H1 (cell line): ENCODE measurements around the gene EVI2B. TPM values are rescaled to one million over a fixed set of nuclear protein-coding genes. Genes with fewer than 3 reads are reported as not detected.

Experiments
- CTCF ChIA-PET: fragments of 300-600 bp; sonication (Branson Sonifier 250); formaldehyde crosslinking; loops from one replicate; lab custom pipeline; 2021; ENCODE audit not compliant: partially characterized antibody; lab: Charles Lee
- POLR2A ChIA-PET: fragments of 300-600 bp; sonication (Branson Sonifier 250); formaldehyde crosslinking; loops from one replicate; lab custom pipeline; 2021; ENCODE audit warnings: inconsistent platforms; ENCODE audit not compliant: partially characterized antibody; lab: Charles Lee
- DNase-seq, 2 experiments: peaks; one replicate each; pipeline versions ENCODE4 v3.0.0 to v3.0.0-alpha.2; 2010 to 2022; ENCODE audit warnings: low spot score in 2 of 2, low read depth in 1 of 2, mixed read lengths in 1 of 2
- FAIRE-seq: peaks from 2 replicates; lab custom pipeline; 2011; peaks lifted over from hg19 to GRCh38; lab: Jason Lieb, UNC
- H2AFZ ChIP-seq: 2 replicates; pipeline ENCODE4 v1.8.1; 2012; ENCODE audit warnings: low read length, inconsistent platforms
- H2AK5ac ChIP-seq: 2 replicates; pipeline ENCODE4 v1.6.1; 2013; ENCODE audit warnings: low read depth, low read length
- H2BK120ac ChIP-seq: replicated peaks from 2 replicates; pipeline ENCODE3; 2013; ENCODE audit warnings: low read depth, low read length, inconsistent platforms
- H2BK12ac ChIP-seq: 2 replicates; pipeline ENCODE4 v1.6.1; 2013; ENCODE audit warnings: low read depth, low read length
- H2BK15ac ChIP-seq: 2 replicates; pipeline ENCODE4 v1.6.1; 2013; ENCODE audit warnings: low read length
- H2BK20ac ChIP-seq: 2 replicates; pipeline ENCODE4 v1.6.1; 2013; ENCODE audit warnings: low read length
- H2BK5ac ChIP-seq: 2 replicates; pipeline ENCODE4 v1.6.1; 2013; ENCODE audit warnings: low read depth, low read length
- H3K14ac ChIP-seq: 2 replicates; pipeline ENCODE4 v1.6.1; 2013; ENCODE audit warnings: inconsistent platforms; ENCODE audit not compliant: insufficient read length
- H3K18ac ChIP-seq: 2 replicates; pipeline ENCODE4 v1.6.1; 2013; ENCODE audit warnings: low read length; ENCODE audit errors: extremely low read depth
- H3K23ac ChIP-seq: 2 replicates; pipeline ENCODE4 v1.6.1; 2013; ENCODE audit warnings: inconsistent platforms; ENCODE audit not compliant: insufficient read length
- H3K23me2 ChIP-seq: 2 replicates; pipeline ENCODE4 v1.6.1; 2013; ENCODE audit warnings: low read depth, low read length
- H3K27ac ChIP-seq: 2 replicates; pipeline ENCODE4 v1.6.1; 2011; ENCODE audit warnings: low read depth, low read length, inconsistent platforms
- H3K27me3 ChIP-seq, 4 experiments: replicated peaks in 1 of 4; 1 replicate in 1 of 4; 2 replicates in 3 of 4; pipeline versions ENCODE4 v1.6.1 to v1.8.1; 2011 to 2013; ENCODE audit warnings: low read length in 3 of 4, mild to moderate bottlenecking in 3 of 4, inconsistent platforms in 2 of 4, mixed read lengths in 2 of 4, moderate library complexity in 1 of 4; ENCODE audit not compliant: control insufficient read depth in 3 of 4, insufficient read depth in 3 of 4; ENCODE audit errors: extremely low read depth in 1 of 4
- H3K36me3 ChIP-seq, 4 experiments: 2 replicates each; pipeline versions ENCODE4 v1.6.1 to v1.8.1; 2011 to 2013; ENCODE audit warnings: mild to moderate bottlenecking in 4 of 4, low read length in 3 of 4, moderate library complexity in 2 of 4, control low read depth in 1 of 4, inconsistent platforms in 1 of 4; ENCODE audit not compliant: insufficient read depth in 4 of 4, control insufficient read depth in 2 of 4
- H3K4ac ChIP-seq: replicated peaks from 2 replicates; pipeline ENCODE3; 2013; ENCODE audit warnings: low read length, low read depth, mixed read lengths, inconsistent platforms; ENCODE audit not compliant: insufficient read length
- H3K4me1 ChIP-seq, 4 experiments: replicated peaks in 1 of 4; 1 replicate in 1 of 4; 2 replicates in 3 of 4; pipeline versions ENCODE4 v1.6.1 to v1.8.1; 2011 to 2013; ENCODE audit warnings: low read length in 3 of 4, inconsistent platforms in 2 of 4, mixed read lengths in 1 of 4; ENCODE audit not compliant: insufficient read depth in 4 of 4, control insufficient read depth in 3 of 4
- H3K4me2 ChIP-seq, 2 experiments: 2 replicates each; pipeline versions ENCODE4 v1.6.1 to v1.8.1; 2011 to 2013; ENCODE audit warnings: low read depth in 2 of 2, low read length in 2 of 2, control low read depth in 1 of 2, inconsistent platforms in 1 of 2, mild to moderate bottlenecking in 1 of 2; ENCODE audit not compliant: insufficient read depth in 1 of 2
- H3K4me3 ChIP-seq, 4 experiments: fragments of 200-600, 300-600 bp in 1 of 4; sonication (generic), shearing (Covaris generic), sonication (Bioruptor Twin) in 1 of 4; 2 replicates each; pipeline versions ENCODE4 v1.5.1 to v1.8.1; 2011 to 2016; ENCODE audit warnings: low read length in 4 of 4, low read depth in 3 of 4, control low read depth in 2 of 4, inconsistent platforms in 2 of 4, mild to moderate bottlenecking in 2 of 4, mixed read lengths in 1 of 4, moderate library complexity in 1 of 4; ENCODE audit not compliant: insufficient read depth in 2 of 4; ENCODE audit errors: extremely low read depth in 1 of 4
- H3K56ac ChIP-seq: replicated peaks from 2 replicates; pipeline ENCODE3; 2013; ENCODE audit warnings: low read depth, mild to moderate bottlenecking, mixed read lengths, low read length, inconsistent platforms; ENCODE audit not compliant: insufficient read length
- H3K79me1 ChIP-seq: 2 replicates; pipeline ENCODE4 v1.6.1; 2013; ENCODE audit warnings: low read depth, low read length, control low read depth
- H3K79me2 ChIP-seq, 2 experiments: 2 replicates each; pipeline versions ENCODE4 v1.6.1 to v1.8.1; 2012 to 2013; ENCODE audit warnings: low read length in 2 of 2, mild to moderate bottlenecking in 2 of 2, inconsistent platforms in 1 of 2; ENCODE audit not compliant: insufficient read depth in 2 of 2, control insufficient read depth in 1 of 2
- H3K9ac ChIP-seq, 4 experiments: replicated peaks in 1 of 4; 1 replicate in 1 of 4; 2 replicates in 3 of 4; pipeline versions ENCODE4 v1.6.1 to v1.8.1; 2011 to 2013; ENCODE audit warnings: low read depth in 3 of 4, low read length in 3 of 4, control low read depth in 2 of 4, mild to moderate bottlenecking in 2 of 4, moderate library complexity in 2 of 4, inconsistent platforms in 1 of 4; ENCODE audit errors: extremely low read depth in 1 of 4
- H3K9me3 ChIP-seq, 2 experiments: 2 replicates each; pipeline versions ENCODE4 v1.6.1 to v1.8.1; 2012 to 2013; ENCODE audit warnings: mild to moderate bottlenecking in 2 of 2, moderate library complexity in 2 of 2, control low read depth in 1 of 2, inconsistent platforms in 1 of 2, low read depth in 1 of 2, low read length in 1 of 2, mixed read lengths in 1 of 2; ENCODE audit not compliant: insufficient read depth in 2 of 2
- H4K20me1 ChIP-seq, 2 experiments: replicated peaks in 1 of 2; 2 replicates each; pipeline versions ENCODE3 to v1.8.1; 2011 to 2013; ENCODE audit warnings: inconsistent platforms in 2 of 2, low read length in 2 of 2, mild to moderate bottlenecking in 1 of 2; ENCODE audit not compliant: insufficient read depth in 2 of 2, control insufficient read depth in 1 of 2
- H4K5ac ChIP-seq: 2 replicates; pipeline ENCODE4 v1.6.1; 2013; ENCODE audit warnings: low read length, low read depth, mixed read lengths, inconsistent platforms; ENCODE audit not compliant: insufficient read length
- H4K8ac ChIP-seq: 2 replicates; pipeline ENCODE4 v1.8.0; 2013; ENCODE audit warnings: mild to moderate bottlenecking, moderate library complexity, low read length, inconsistent platforms; ENCODE audit not compliant: insufficient read depth; ENCODE audit errors: extremely low read depth
- H4K91ac ChIP-seq: replicated peaks from 2 replicates; pipeline ENCODE3; 2013; ENCODE audit warnings: low read length, mixed read lengths, inconsistent platforms; ENCODE audit not compliant: insufficient read length
- BACH1 ChIP-seq: IDR thresholded peaks from 2 replicates; pipeline ENCODE4 v1.6.1; 2012; ENCODE audit warnings: low read length, improper control_type of control experiment
- CTBP2 ChIP-seq: IDR thresholded peaks from 2 replicates; pipeline ENCODE4 v1.7.0; 2011; ENCODE audit warnings: borderline replicate concordance, mild to moderate bottlenecking, moderate library complexity, mixed read lengths, low read length; ENCODE audit not compliant: insufficient read depth, insufficient read length
- HDAC2 ChIP-seq, 2 experiments: fragments of 300-600 bp in 1 of 2; sonication (generic) in 1 of 2; IDR thresholded peaks; 2 replicates each; pipeline ENCODE4 v1.6.1; 2011 to 2012; ENCODE audit warnings: low read depth in 2 of 2, low read length in 2 of 2, mild to moderate bottlenecking in 2 of 2, moderate library complexity in 2 of 2, borderline replicate concordance in 1 of 2, inconsistent platforms in 1 of 2
- JUND ChIP-seq: IDR thresholded peaks from 2 replicates; pipeline ENCODE4 v1.6.1; 2011; ENCODE audit warnings: mild to moderate bottlenecking, improper control_type of control experiment, low read length
- KDM4A ChIP-seq: IDR thresholded peaks from one replicate; pipeline ENCODE4 v1.7.1; 2012; ENCODE audit warnings: low read depth, mild to moderate bottlenecking, moderate library complexity, low read length, inconsistent platforms; ENCODE audit not compliant: severe bottlenecking
- SIN3A ChIP-seq, 2 experiments: IDR thresholded peaks in 1 of 2; conservative IDR thresholded peaks in 1 of 2; 2 replicates each; pipeline ENCODE4 v1.6.1; 2011 to 2012; ENCODE audit warnings: low read length in 2 of 2, improper control_type of control experiment in 1 of 2, low read depth in 1 of 2, mild to moderate bottlenecking in 1 of 2
- WGBS, 2 experiments: shearing (Covaris generic) in 1 of 2; methylation state at CpG; one replicate each; pipeline versions ENCODE4 v1.1.6 to v1.1.7; 2013 to 2015; ENCODE audit warnings: low lambda C conversion rate in 2 of 2, mixed read lengths in 2 of 2, inconsistent platforms in 1 of 2, low coverage in 1 of 2, missing lambda C conversion rate in 1 of 2; ENCODE audit not compliant: insufficient replicate concordance in 2 of 2, insufficient coverage in 1 of 2, insufficient read length in 1 of 2; ENCODE audit errors: extremely low coverage in 1 of 2, missing lambda C conversion rate in 1 of 2; 5-methylcytosine and 5-hydroxymethylcytosine counted together
- polyA plus RNA-seq, 7 experiments: library from polyadenylated mRNA; depleted of rRNA in 3 of 7; stranded (reverse) in 5 of 7; unstranded in 2 of 7; fragments of >200 nt in 5 of 7; fragments of 200-250 nt in 2 of 7; gene quantifications; 1 replicate in 5 of 7; 2 replicates in 1 of 7; 4 replicates in 1 of 7; pipeline versions ENCODE4 v1.2.1 to v1.2.3, GENCODE V29; 2011 to 2013; ENCODE audit warnings: missing spikeins in 2 of 7, mixed read lengths in 2 of 7
- total RNA-seq: library from RNA; stranded (reverse); fragmentation: NEBNext Ultra II Directional; extraction: Animal tissue kit (Norgen Biotek cat#: 25700); gene quantifications from 2 replicates; pipeline ENCODE4 v1.2.1, GENCODE V29; 2021
- TF ChIP-seq, protein P1 (sequence below): IDR thresholded peaks from 2 replicates; pipeline ENCODE4 v1.6.1; 2011; ENCODE audit warnings: low read length, improper control_type of control experiment

EVI2B gene
- total and polyA plus RNA-seq, 2 of the 8 experiments (the other 6 are each of a cell fraction or from before 2014, with no cell fraction given), result not detected

DNA sequence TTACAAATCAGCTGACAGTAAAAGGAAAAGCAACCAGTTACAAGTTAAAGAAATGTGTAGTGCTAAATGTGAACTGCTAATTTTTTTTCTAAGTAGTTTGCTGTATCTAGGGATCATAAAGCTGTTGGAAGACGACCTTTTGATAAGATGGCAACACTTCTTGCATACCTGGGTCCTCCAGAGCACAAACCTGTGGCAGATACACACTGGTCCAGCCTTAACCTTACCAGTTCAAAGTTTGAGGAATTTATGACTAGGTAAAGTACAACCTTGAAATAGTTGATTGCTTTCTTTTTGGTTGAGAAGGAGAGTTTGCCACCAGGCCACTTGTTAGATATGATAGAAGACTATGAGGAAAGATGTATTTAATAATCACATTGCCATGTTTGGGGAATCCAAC lies 52.3 kb downstream of the EVI2B start:
- Histone ChIP-seq H3K14ac (no peak overlapping the region), H3K4ac (no peak overlapping the region), H2AFZ (no peak overlapping the region), H4K20me1 (no peaks in the 10 kb centered on the region), H2BK20ac (no peak overlapping the region), H3K27me3 (no peaks in the 10 kb centered on the region), H3K79me1 (no peaks in the 10 kb centered on the region), H2BK12ac (no peak overlapping the region), H3K56ac (no peak overlapping the region), H2BK120ac (no peak overlapping the region), H3K4me1 (no peaks in the 10 kb centered on the region), H2BK5ac (no peak overlapping the region), H3K23me2 (no peaks in the 10 kb centered on the region), H4K5ac (no peak overlapping the region), H3K79me2 (no peaks in the 10 kb centered on the region), H3K18ac (no peak overlapping the region), H4K8ac (no peak overlapping the region), H3K23ac (no peak overlapping the region), H3K36me3 (peaks cover 0 to 8% (median 0%) of the 10 kb centered on the region in 4 experiments; a peak in 1 of 8 replicates), H3K4me3 (no peak overlapping the region), H3K9ac (no peak overlapping the region), H2BK15ac (no peak overlapping the region)
- FAIRE-seq (no peak), DNase-seq (no peak)
- ChIA-PET POLR2A (interaction anchor here (0.6 kb wide), 2 partner anchors 17 to 95 kb away, joined by 3 read pairs; no protein-coding TSS in a partner anchor), CTCF (interaction anchor here (0.5 to 1.0 kb wide), 4 partner anchors 24 to 203 kb away, joined by 3 to 4 read pairs (median 4); no protein-coding TSS in a partner anchor)
- 60% methylated on average over 1 of the region's 1 CpG; no CpG with 5 or more reads in 1 of the 2 experiments for WGBS, 2 experiments
- TF ChIP-seq SIN3A (conservative IDR thresholded peaks at IDR 0.05 in 1 of 2, IDR thresholded peaks at IDR 0.05 in 1 of 2; ENCODE audit: low read depth in 1 of 2, low read length in 2 of 2) (no peak), CTBP2 (no peak), HDAC2 (IDR thresholded peaks at IDR 0.05; ENCODE audit: borderline replicate concordance in 1 of 2, low read depth in 2 of 2, low read length in 2 of 2) (no peak), BACH1 (no peak), JUND (no peak), KDM4A (no peak)
- TF ChIP-seq, protein P1, sequence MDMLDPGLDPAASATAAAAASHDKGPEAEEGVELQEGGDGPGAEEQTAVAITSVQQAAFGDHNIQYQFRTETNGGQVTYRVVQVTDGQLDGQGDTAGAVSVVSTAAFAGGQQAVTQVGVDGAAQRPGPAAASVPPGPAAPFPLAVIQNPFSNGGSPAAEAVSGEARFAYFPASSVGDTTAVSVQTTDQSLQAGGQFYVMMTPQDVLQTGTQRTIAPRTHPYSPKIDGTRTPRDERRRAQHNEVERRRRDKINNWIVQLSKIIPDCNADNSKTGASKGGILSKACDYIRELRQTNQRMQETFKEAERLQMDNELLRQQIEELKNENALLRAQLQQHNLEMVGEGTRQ, result no peak
- TF ChIP-seq, all 59 proteins: peak for 0
- H3K9me3 ChIP-seq, result no peaks in the 10 kb centered on the region
- no peak overlapping the region for H3K4me2 ChIP-seq
- no peak overlapping the region for H3K27ac ChIP-seq
- no peak overlapping the region for H2AK5ac ChIP-seq
- H4K91ac ChIP-seq, result no peak overlapping the region
